ENCODE data around the gene PWWP2B. TPM values are rescaled to one million over a fixed set of nuclear protein-coding genes. Genes with fewer than 3 reads are reported as not detected.
"Not testable (repeated sequence)": the region's sequence is repeated elsewhere in the genome, so short reads cannot be mapped to it uniquely, and the experiment has no call there.

Gene PWWP2B
- total and polyA plus RNA-seq, 5 experiments from 2014 or later = 1.2 to 10.2 (median 2.9) TPM

GRCh38 chr10:132385721-132386418, 11.1 kb upstream of the PWWP2B start:
- peak overlapping the region in 1 of 10 donors; percentile 34 for H3K4me3 Mint-ChIP-seq
- peak overlapping the region in 6 of 10 donors; percentile 5 to 90 (median 44) for H3K27ac Mint-ChIP-seq
- H3K36me3 Mint-ChIP-seq = no peaks in the 10 kb centered on the region
- POLR2A ChIA-PET = interaction anchor here (1.0 kb wide), 1 partner anchor 66 kb away, joined by 3 read pairs; no protein-coding TSS in a partner anchor
- DNase-seq = peak in 1 of 10 donors; percentile 61
- no peaks in the 10 kb centered on the region for H3K9me3 Mint-ChIP-seq
- peaks cover 8 to 27% (median 18%) of the 10 kb centered on the region in 4 donors for H3K4me1 Mint-ChIP-seq
- H3K27me3 Mint-ChIP-seq = no peaks in the 10 kb centered on the region
- ATAC-seq = no peak

GRCh38 chr10:132386419-132386831, 10.6 kb upstream of the PWWP2B start:
- H3K9me3 Mint-ChIP-seq = no peaks in the 10 kb centered on the region
- POLR2A ChIA-PET = interaction anchor here (1.0 kb wide), 1 partner anchor 65 kb away, joined by 3 read pairs; no protein-coding TSS in a partner anchor
- H3K36me3 Mint-ChIP-seq = no peaks in the 10 kb centered on the region
- peak overlapping the region in 1 of 10 donors; percentile 90 for H3K27ac Mint-ChIP-seq
- no peaks in the 10 kb centered on the region for H3K27me3 Mint-ChIP-seq
- DNase-seq = peak in 1 of 10 donors; percentile 31
- peak overlapping the region in 1 of 10 donors; percentile 21 for H3K4me3 Mint-ChIP-seq
- H3K4me1 Mint-ChIP-seq = peaks cover 7 to 26% (median 17%) of the 10 kb centered on the region in 4 donors
- ATAC-seq = no peak

- peak overlapping the region in 2 of 10 donors; percentile 8 to 90 for H3K27ac Mint-ChIP-seq
- POLR2A ChIA-PET = interaction anchor here (1.0 kb wide), 1 partner anchor 65 kb away, joined by 3 read pairs; no protein-coding TSS in a partner anchor
Measured at GRCh38 chr10:132386896-132387295, 10.1 kb upstream of the PWWP2B start.

GRCh38 chr10:132387764-132388210, 9.2 kb upstream of the PWWP2B start:
- Mint-ChIP-seq H3K4me1 (peaks cover 3 to 12% (median 11%) of the 10 kb centered on the region in 4 donors), H3K9me3 (peaks cover 0 to 13% (median 0%) of the 10 kb centered on the region in 9 donors), H3K27ac (peak overlapping the region in 9 of 10 donors; percentile 54 to 93 (median 86)), H3K36me3 (no peaks in the 10 kb centered on the region), H3K27me3 (no peaks in the 10 kb centered on the region), H3K4me3 (peak overlapping the region in 9 of 10 donors; percentile 14 to 74 (median 67))
- POLR2A ChIA-PET = interaction anchor here (0.6 to 1.0 kb wide), 2 partner anchors 59 to 64 kb away, joined by 3 read pairs; no protein-coding TSS in a partner anchor
- ATAC-seq = peak; percentile 93 to 97
- peak; percentile 73 to 88 (median 82) for DNase-seq

More at GRCh38 chr10:132386896-132387295, 10.1 kb upstream of the PWWP2B start:
- not testable (repeated sequence) for H3K36me3 Mint-ChIP-seq, ATAC-seq, H3K9me3 Mint-ChIP-seq, H3K27me3 Mint-ChIP-seq
- DNase-seq = peak in 1 of 10 donors; percentile 54
- peak overlapping the region in 2 of 10 donors; percentile 10 to 21 for H3K4me3 Mint-ChIP-seq
- peaks cover 6 to 21% (median 13%) of the 10 kb centered on the region in 4 donors for H3K4me1 Mint-ChIP-seq

GRCh38 chr10:132388891-132389432, 8.0 kb upstream of the PWWP2B start:
- ATAC-seq (no peak), DNase-seq (peak in 1 of 10 donors; percentile 46)
- H3K4me1 Mint-ChIP-seq = peaks cover 6 to 15% (median 13%) of the 10 kb centered on the region in 4 donors
- H3K9me3 Mint-ChIP-seq = peaks cover 0 to 13% (median 0%) of the 10 kb centered on the region in 9 donors
- H3K27ac Mint-ChIP-seq = peak overlapping the region in 1 of 10 donors; percentile 29
- no peaks in the 10 kb centered on the region for H3K36me3 Mint-ChIP-seq
- H3K4me3 Mint-ChIP-seq = peak overlapping the region in 3 of 10 donors; percentile 12 to 41 (median 34)
- no peaks in the 10 kb centered on the region for H3K27me3 Mint-ChIP-seq
- POLR2A ChIA-PET = interaction anchor here (0.8 to 1.0 kb wide), 2 partner anchors 23 to 58 kb away, joined by 3 read pairs; no protein-coding TSS in a partner anchor

- H3K27ac Mint-ChIP-seq = peak overlapping the region in 2 of 10 donors; percentile 28 to 76
- DNase-seq = peak in 1 of 10 donors; percentile 59
Measured at GRCh38 chr10:132389433-132390169, 7.4 kb upstream of the PWWP2B start.

GRCh38 chr10:132390170-132390920, 6.7 kb upstream of the PWWP2B start:
- H3K4me1 Mint-ChIP-seq = peaks cover 13 to 18% (median 16%) of the 10 kb centered on the region in 4 donors
- peak overlapping the region in 5 of 10 donors; percentile 12 to 76 (median 28) for H3K27ac Mint-ChIP-seq
- ATAC-seq = no peak
- POLR2A ChIA-PET = no interaction called here
- DNase-seq = no peak
- H3K9me3 Mint-ChIP-seq = peaks cover 0 to 13% (median 0%) of the 10 kb centered on the region in 9 donors
- no peak overlapping the region for H3K4me3 Mint-ChIP-seq
- H3K27me3 Mint-ChIP-seq = no peaks in the 10 kb centered on the region
- H3K36me3 Mint-ChIP-seq = no peaks in the 10 kb centered on the region

More at GRCh38 chr10:132389433-132390169, 7.4 kb upstream of the PWWP2B start:
- peaks cover 11 to 15% (median 13%) of the 10 kb centered on the region in 4 donors for H3K4me1 Mint-ChIP-seq
- POLR2A ChIA-PET = interaction anchor here (0.8 to 1.0 kb wide), 2 partner anchors 22 to 58 kb away, joined by 3 read pairs; no protein-coding TSS in a partner anchor
- peak overlapping the region in 3 of 10 donors; percentile 24 to 41 (median 34) for H3K4me3 Mint-ChIP-seq
- H3K27me3 Mint-ChIP-seq = no peaks in the 10 kb centered on the region
- H3K9me3 Mint-ChIP-seq = peaks cover 0 to 13% (median 0%) of the 10 kb centered on the region in 9 donors
- no peaks in the 10 kb centered on the region for H3K36me3 Mint-ChIP-seq
- ATAC-seq = no peak

- Mint-ChIP-seq H3K27me3 (no peaks in the 10 kb centered on the region), H3K4me1 (peaks cover 13 to 18% (median 15%) of the 10 kb centered on the region in 4 donors), H3K27ac (peak overlapping the region in 6 of 10 donors; percentile 3 to 52 (median 12)), H3K9me3 (peaks cover 0 to 13% (median 0%) of the 10 kb centered on the region in 9 donors), H3K4me3 (no peak overlapping the region), H3K36me3 (no peaks in the 10 kb centered on the region)
- DNase-seq = peak in 1 of 10 donors; percentile 57
- no peak for ATAC-seq
- POLR2A ChIA-PET = interaction anchor here (0.9 to 3.7 kb wide), 2 partner anchors 56 to 64 kb away, joined by 3 to 15 read pairs; no protein-coding TSS in a partner anchor
Measured at GRCh38 chr10:132390921-132391675, 5.9 kb upstream of the PWWP2B start.

GRCh38 chr10:132391676-132392020, 5.4 kb upstream of the PWWP2B start:
- Mint-ChIP-seq H3K9me3 (peaks cover 0 to 13% (median 0%) of the 10 kb centered on the region in 9 donors), H3K27me3 (no peaks in the 10 kb centered on the region), H3K27ac (peak overlapping the region in 8 of 10 donors; percentile 6 to 89 (median 38)), H3K4me3 (no peak overlapping the region), H3K36me3 (no peaks in the 10 kb centered on the region), H3K4me1 (peaks cover 13 to 18% (median 15%) of the 10 kb centered on the region in 4 donors)
- DNase-seq (peak in 1 of 10 donors; percentile 27), ATAC-seq (no peak)
- POLR2A ChIA-PET = interaction anchor here (0.9 to 3.7 kb wide), 2 partner anchors 55 to 64 kb away, joined by 3 to 15 read pairs; no protein-coding TSS in a partner anchor

GRCh38 chr10:132392184-132392800, 4.7 kb upstream of the PWWP2B start:
- H3K27me3 Mint-ChIP-seq = no peaks in the 10 kb centered on the region
- H3K36me3 Mint-ChIP-seq = no peaks in the 10 kb centered on the region
- ATAC-seq (no peak), DNase-seq (no peak)
- H3K4me3 Mint-ChIP-seq = peak overlapping the region in 2 of 10 donors; percentile 10 to 17
- H3K9me3 Mint-ChIP-seq = peaks cover 0 to 13% (median 0%) of the 10 kb centered on the region in 9 donors
- POLR2A ChIA-PET = interaction anchor here (3.7 kb wide), 1 partner anchor 55 kb away, joined by 15 read pairs; no protein-coding TSS in a partner anchor
- H3K4me1 Mint-ChIP-seq = peaks cover 12 to 18% (median 15%) of the 10 kb centered on the region in 4 donors
- peak overlapping the region; percentile 6 to 92 (median 54) for H3K27ac Mint-ChIP-seq
